IPS DF 6.9 (cell line): Measurements from ENCODE around the gene PSMG4.

Source experiments
- DNase-seq: peaks from one replicate; pipeline ENCODE4 v3.0.0-alpha.2; 2013; ENCODE audit warnings: low read depth, low spot score
- H3K27ac ChIP-seq: one replicate; pipeline ENCODE4 v1.5.1; 2013; ENCODE audit warnings: low read length, control low read depth
- H3K27me3 ChIP-seq: 2 replicates; pipeline ENCODE4 v1.6.1; 2013; ENCODE audit warnings: mild to moderate bottlenecking, low read length; ENCODE audit not compliant: control insufficient read depth, insufficient read depth
- H3K36me3 ChIP-seq: 2 replicates; pipeline ENCODE4 v1.6.1; 2013; ENCODE audit warnings: low read length; ENCODE audit not compliant: control insufficient read depth, insufficient read depth
- H3K4me1 ChIP-seq: 2 replicates; pipeline ENCODE4 v1.6.1; 2013; ENCODE audit warnings: low read length; ENCODE audit not compliant: control insufficient read depth, insufficient read depth
- H3K4me3 ChIP-seq: 2 replicates; pipeline ENCODE4 v1.5.1; 2013; ENCODE audit warnings: mild to moderate bottlenecking, low read length
- H3K9me3 ChIP-seq: 2 replicates; pipeline ENCODE4 v1.6.1; 2013; ENCODE audit warnings: low read length, inconsistent platforms; ENCODE audit not compliant: control insufficient read depth, insufficient read depth
- WGBS: extraction: QIAGEN DNeasy Blood & Tissue Kit; methylation state at CpG from one replicate; pipeline ENCODE4 v1.1.7; 2013; ENCODE audit warnings: mixed read lengths, missing lambda C conversion rate; ENCODE audit not compliant: insufficient read length, insufficient coverage; 5-methylcytosine and 5-hydroxymethylcytosine counted together

PSMG4 gene

GRCh38 chr6:3221578-3221977 is 37.2 kb upstream of the PSMG4 start:
- WGBS = no CpG with 5 or more reads among the region's 4 CpGs
- peaks cover 1% of the 10 kb centered on the region; the same call in 1 of the 2 replicates for H3K4me1 ChIP-seq
- no peaks in the 10 kb centered on the region for H3K27me3 ChIP-seq
- no peak overlapping the region for H3K27ac ChIP-seq
- no peak for DNase-seq
- H3K9me3 ChIP-seq = no peaks in the 10 kb centered on the region
- no peak overlapping the region for H3K4me3 ChIP-seq
- H3K36me3 ChIP-seq = peaks cover 5% of the 10 kb centered on the region; the same call in 1 of the 2 replicates

GRCh38 chr6:3222506-3223038 is 36.2 kb upstream of the PSMG4 start:
- H3K27me3 ChIP-seq = no peaks in the 10 kb centered on the region
- no peak overlapping the region for H3K4me3 ChIP-seq
- no peak overlapping the region for H3K27ac ChIP-seq
- peaks cover 1% of the 10 kb centered on the region; the same call in 1 of the 2 replicates for H3K4me1 ChIP-seq
- no peaks in the 10 kb centered on the region for H3K9me3 ChIP-seq
- no peak for DNase-seq
- H3K36me3 ChIP-seq = peaks cover 5% of the 10 kb centered on the region; the same call in 1 of the 2 replicates
- no CpG with 5 or more reads among the region's 4 CpGs for WGBS

GRCh38 chr6:3226042-3226441 is 32.7 kb upstream of the PSMG4 start:
- Histone ChIP-seq H3K27me3 (no peaks in the 10 kb centered on the region), H3K4me1 (peaks cover 1% of the 10 kb centered on the region; the same call in 1 of the 2 replicates), H3K27ac (no peak overlapping the region), H3K36me3 (peaks cover 5% of the 10 kb centered on the region; the same call in 1 of the 2 replicates), H3K4me3 (peak overlapping the region; percentile 79; the same call in 1 of the 2 replicates), H3K9me3 (no peaks in the 10 kb centered on the region)
- no CpG with 5 or more reads among the region's 10 CpGs for WGBS
- no peak for DNase-seq

GRCh38 chr6:3226481-3227362 is 32.0 kb upstream of the PSMG4 start:
- Histone ChIP-seq H3K36me3 (peaks cover 5% of the 10 kb centered on the region; the same call in 1 of the 2 replicates), H3K9me3 (no peaks in the 10 kb centered on the region), H3K4me3 (peak overlapping the region; percentile 79), H3K27me3 (no peaks in the 10 kb centered on the region), H3K4me1 (no peaks in the 10 kb centered on the region; the same call in 1 of the 2 replicates), H3K27ac (no peak overlapping the region)
- no peak for DNase-seq
- WGBS = no CpG with 5 or more reads among the region's 54 CpGs

- Histone ChIP-seq H3K36me3 (peaks cover 5% of the 10 kb centered on the region; the same call in 1 of the 2 replicates), H3K9me3 (no peaks in the 10 kb centered on the region), H3K27me3 (no peaks in the 10 kb centered on the region), H3K27ac (no peak within 1 kb of the TSS), H3K4me3 (peak within 1 kb of the TSS; percentile 79), H3K4me1 (no peaks in the 10 kb centered on the region; the same call in 1 of the 2 replicates)
- no peak for DNase-seq
- WGBS = no CpG with 5 or more reads among the region's 66 CpGs
These were observed 31.2 kb upstream of the PSMG4 start, which contains the start of gene TUBB2B for GRCh38 chr6:3227363-3228045. Gene TUBB2B, minus strand, starts transcription at chr6:3227653. Its CDS starts 110 bp downstream, at chr6:3227543.

- DNase-seq = no peak
- Histone ChIP-seq H3K36me3 (peaks cover 5% of the 10 kb centered on the region; the same call in 1 of the 2 replicates), H3K4me1 (no peaks in the 10 kb centered on the region; the same call in 1 of the 2 replicates), H3K27me3 (no peaks in the 10 kb centered on the region), H3K27ac (no peak overlapping the region), H3K4me3 (peak overlapping the region; percentile 79), H3K9me3 (no peaks in the 10 kb centered on the region)
- WGBS = no CpG with 5 or more reads among the region's 38 CpGs
These were observed 30.6 kb upstream of the PSMG4 start for GRCh38 chr6:3228046-3228671.

GRCh38 chr6:3228771-3229565 is 29.8 kb upstream of the PSMG4 start:
- H3K27ac ChIP-seq = no peak overlapping the region
- no CpG with 5 or more reads among the region's 62 CpGs for WGBS
- peaks cover 5% of the 10 kb centered on the region; the same call in 1 of the 2 replicates for H3K36me3 ChIP-seq
- H3K27me3 ChIP-seq = no peaks in the 10 kb centered on the region
- DNase-seq = no peak
- H3K4me3 ChIP-seq = peak overlapping the region; percentile 37; the same call in 1 of the 2 replicates
- H3K9me3 ChIP-seq = no peaks in the 10 kb centered on the region
- H3K4me1 ChIP-seq = no peaks in the 10 kb centered on the region; the same call in 1 of the 2 replicates

- Histone ChIP-seq H3K4me3 (peak overlapping the region; percentile 37; the same call in 1 of the 2 replicates), H3K36me3 (0 out of 2 replicates have a peak, but pooled peaks cover 2% of the 10 kb centered on the region), H3K27me3 (no peaks in the 10 kb centered on the region), H3K27ac (no peak overlapping the region), H3K9me3 (no peaks in the 10 kb centered on the region), H3K4me1 (no peaks in the 10 kb centered on the region; the same call in none of the 2 replicates)
- DNase-seq = no peak
- no CpG with 5 or more reads among the region's 28 CpGs for WGBS
These were observed 29.1 kb upstream of the PSMG4 start for GRCh38 chr6:3229566-3230178.

GRCh38 chr6:3230256-3230882 is 28.4 kb upstream of the PSMG4 start:
- no peak for DNase-seq
- H3K4me3 ChIP-seq = no peak overlapping the region; the same call in 1 of the 2 replicates
- WGBS = no CpG with 5 or more reads among the region's 11 CpGs
- no peak overlapping the region for H3K27ac ChIP-seq
- H3K27me3 ChIP-seq = no peaks in the 10 kb centered on the region
- no peaks in the 10 kb centered on the region for H3K9me3 ChIP-seq
- 0 out of 2 replicates have a peak, but pooled peaks cover 2% of the 10 kb centered on the region for H3K36me3 ChIP-seq
- no peaks in the 10 kb centered on the region; the same call in none of the 2 replicates for H3K4me1 ChIP-seq
